Skeletal muscle tissue (tissue), 4 donors: ENCODE measurements around the gene C1QTNF5. TPM values are rescaled to one million over a fixed set of nuclear protein-coding genes. Genes with fewer than 3 reads are reported as not detected.
A peak's percentile ranks its signal among the peaks of the same experiment; 100 is the strongest.

ENCODE experiments used
- H3K27ac ChIP-seq: one replicate; pipeline ENCODE4 v1.7.0; 2013; ENCODE audit warnings: mild to moderate bottlenecking, low read depth, low read length, inconsistent platforms
- H3K27me3 ChIP-seq, 3 donors: one replicate each; pipeline ENCODE4 v1.7.0; 2013; ENCODE audit warnings: low read length in 3 of 3; ENCODE audit not compliant: control insufficient read depth in 3 of 3, insufficient read depth in 3 of 3
- H3K36me3 ChIP-seq, 3 donors: one replicate each; pipeline ENCODE4 v1.7.0; 2013; ENCODE audit warnings: low read length in 3 of 3; ENCODE audit not compliant: control insufficient read depth in 3 of 3, insufficient read depth in 3 of 3
- H3K4me1 ChIP-seq, 3 donors: one replicate each; pipeline ENCODE4 v1.7.0; 2013; ENCODE audit warnings: low read length in 3 of 3, mild to moderate bottlenecking in 3 of 3; ENCODE audit not compliant: control insufficient read depth in 3 of 3, insufficient read depth in 3 of 3
- H3K4me3 ChIP-seq, 3 donors: one replicate each; pipeline ENCODE4 v1.7.0; 2013; ENCODE audit warnings: low read length in 3 of 3
- H3K9ac ChIP-seq, 3 donors: one replicate each; pipeline ENCODE4 v1.7.0; 2013; ENCODE audit warnings: low read length in 3 of 3, mild to moderate bottlenecking in 3 of 3, moderate library complexity in 2 of 3, low read depth in 1 of 3
- H3K9me3 ChIP-seq, 3 donors: one replicate each; pipeline ENCODE4 v1.7.0; 2013; ENCODE audit warnings: low read length in 3 of 3; ENCODE audit not compliant: control insufficient read depth in 3 of 3
- total RNA-seq: library from RNA; depleted of rRNA; stranded (reverse); fragments of >200 nt; gene quantifications from one replicate; pipeline ENCODE4 v1.2.3, GENCODE V29; 2014
- donor health status: Osteomylitis.

The C1QTNF5 gene
- total RNA-seq, 1 donor from 2014 or later: 17.2 TPM

GRCh38 chr11:119378851-119379465 lies 38.3 kb upstream of the C1QTNF5 start:
- no peaks in the 10 kb centered on the region for H3K9me3 ChIP-seq
- no peaks in the 10 kb centered on the region for H3K27me3 ChIP-seq
- peaks cover 0 to 10% (median 0%) of the 10 kb centered on the region in 3 donors for H3K36me3 ChIP-seq
- peak overlapping the region; percentile 98 to 100 (median 100) for H3K9ac ChIP-seq
- peak overlapping the region; percentile 100 for H3K27ac ChIP-seq
- peaks cover 61 to 68% (median 61%) of the 10 kb centered on the region in 3 donors for H3K4me1 ChIP-seq
- H3K4me3 ChIP-seq: peak overlapping the region; percentile 87 to 92 (median 89)

- H3K4me1 ChIP-seq: peaks cover 69 to 76% (median 70%) of the 10 kb centered on the region in 3 donors
- H3K27me3 ChIP-seq: no peaks in the 10 kb centered on the region
- H3K4me3 ChIP-seq: peak overlapping the region; percentile 87 to 92 (median 89)
- H3K9me3 ChIP-seq: no peaks in the 10 kb centered on the region
- H3K36me3 ChIP-seq: peaks cover 0 to 16% (median 0%) of the 10 kb centered on the region in 3 donors
- peak overlapping the region; percentile 98 to 100 (median 100) for H3K9ac ChIP-seq
- H3K27ac ChIP-seq: peak overlapping the region; percentile 100
Observed at GRCh38 chr11:119377961-119378667, 37.4 kb upstream of the C1QTNF5 start.

GRCh38 chr11:119377112-119377901 lies 36.6 kb upstream of the C1QTNF5 start:
- Histone ChIP-seq H3K4me1 (peaks cover 77 to 84% (median 77%) of the 10 kb centered on the region in 3 donors), H3K4me3 (peak overlapping the region; percentile 87 to 92 (median 89)), H3K27me3 (no peaks in the 10 kb centered on the region), H3K9ac (peak overlapping the region; percentile 98 to 100 (median 100)), H3K36me3 (peaks cover 0 to 21% (median 0%) of the 10 kb centered on the region in 3 donors), H3K9me3 (no peaks in the 10 kb centered on the region), H3K27ac (peak overlapping the region; percentile 100)

GRCh38 chr11:119376197-119376847 lies 35.6 kb upstream of the C1QTNF5 start:
- Histone ChIP-seq H3K9ac (peak overlapping the region; percentile 88 to 100 (median 100)), H3K4me3 (peak overlapping the region; percentile 87 to 92 (median 89)), H3K4me1 (peaks cover 80 to 87% (median 80%) of the 10 kb centered on the region in 3 donors), H3K27me3 (no peaks in the 10 kb centered on the region), H3K36me3 (peaks cover 0 to 21% (median 0%) of the 10 kb centered on the region in 3 donors), H3K27ac (peak overlapping the region; percentile 100), H3K9me3 (no peaks in the 10 kb centered on the region)

GRCh38 chr11:119375337-119376196 lies 34.9 kb upstream of the C1QTNF5 start:
- H3K4me1 ChIP-seq: peaks cover 80 to 87% (median 81%) of the 10 kb centered on the region in 3 donors
- H3K9me3 ChIP-seq: no peaks in the 10 kb centered on the region
- peak overlapping the region; percentile 88 to 100 (median 100) for H3K9ac ChIP-seq
- peak overlapping the region; percentile 100 for H3K27ac ChIP-seq
- H3K36me3 ChIP-seq: peaks cover 0 to 21% (median 0%) of the 10 kb centered on the region in 3 donors
- H3K27me3 ChIP-seq: no peaks in the 10 kb centered on the region
- H3K4me3 ChIP-seq: peak overlapping the region; percentile 87 to 92 (median 89)

GRCh38 chr11:119374632-119375336 lies 34.1 kb upstream of the C1QTNF5 start:
- H3K36me3 ChIP-seq: peaks cover 0 to 21% (median 0%) of the 10 kb centered on the region in 3 donors
- H3K27me3 ChIP-seq: no peaks in the 10 kb centered on the region
- H3K27ac ChIP-seq: peak overlapping the region; percentile 100
- H3K4me3 ChIP-seq: peak overlapping the region; percentile 87 to 92 (median 89)
- H3K9ac ChIP-seq: peak overlapping the region; percentile 80 to 100 (median 100)
- H3K4me1 ChIP-seq: peaks cover 82 to 87% (median 83%) of the 10 kb centered on the region in 3 donors
- no peaks in the 10 kb centered on the region for H3K9me3 ChIP-seq

- Histone ChIP-seq H3K4me1 (peaks cover 82 to 90% (median 86%) of the 10 kb centered on the region in 3 donors), H3K27ac (peak overlapping the region; percentile 100), H3K9ac (peak overlapping the region; percentile 80 to 100 (median 100)), H3K4me3 (peak overlapping the region; percentile 87 to 92 (median 89)), H3K36me3 (peaks cover 0 to 21% (median 0%) of the 10 kb centered on the region in 3 donors), H3K27me3 (no peaks in the 10 kb centered on the region), H3K9me3 (no peaks in the 10 kb centered on the region)
Observed at GRCh38 chr11:119373921-119374631, 33.4 kb upstream of the C1QTNF5 start.
